MCF 10A (cell line): Measurements from ENCODE around the gene SGCG. TPM values are rescaled to one million over a fixed set of nuclear protein-coding genes. Genes with fewer than 3 reads are reported as not detected.

Experiments
- BruUV-seq: library from RNA; stranded (reverse); fragments of 400-500 nt; replicated peaks from 2 replicates; lab custom pipeline; 2021; lab: Mats Ljungman, UMichigan
- CTCF ChIA-PET: fragments of 300-600 bp; sonication (Branson Sonifier 250); formaldehyde crosslinking; extraction: SDS; loops from one replicate; lab custom pipeline; 2021; ENCODE audit warnings: antibody characterized with exemption, inconsistent platforms; lab: Yijun Ruan, JAX
- POLR2A ChIA-PET: fragments of 300-600, 350-650 bp; sonication (Branson Sonifier 250); formaldehyde crosslinking; extraction: SDS; loops from one replicate; lab custom pipeline; 2020; ENCODE audit warnings: antibody characterized with exemption, inconsistent platforms; lab: Yijun Ruan, JAX
- DNase-seq: peaks from one replicate; pipeline ENCODE4 v3.0.0-alpha.2; 2018; ENCODE audit not compliant: unreplicated experiment
- H3K27ac Mint-ChIP-seq: one replicate; pipeline ENCODE4 v1.8.0; 2022; ENCODE audit warnings: mild to moderate bottlenecking, low read depth, mixed read lengths; ENCODE audit not compliant: unreplicated experiment
- H3K27me3 Mint-ChIP-seq: one replicate; pipeline ENCODE4 v1.8.0; 2022; ENCODE audit warnings: mixed read lengths; ENCODE audit not compliant: insufficient read depth, unreplicated experiment
- H3K36me3 Mint-ChIP-seq: one replicate; pipeline ENCODE4 v1.8.0; 2022; ENCODE audit warnings: mild to moderate bottlenecking, moderate library complexity, mixed read lengths; ENCODE audit not compliant: insufficient read depth, unreplicated experiment
- H3K4me1 Mint-ChIP-seq: one replicate; pipeline ENCODE4 v1.8.0; 2022; ENCODE audit warnings: mixed read lengths; ENCODE audit not compliant: insufficient read depth, unreplicated experiment
- H3K4me3 Mint-ChIP-seq: one replicate; pipeline ENCODE4 v1.8.0; 2022; ENCODE audit warnings: mild to moderate bottlenecking, moderate library complexity, mixed read lengths; ENCODE audit not compliant: unreplicated experiment
- H3K9me3 Mint-ChIP-seq: one replicate; pipeline ENCODE4 v1.8.0; 2022; ENCODE audit warnings: mixed read lengths; ENCODE audit not compliant: unreplicated experiment
- intact Hi-C: fragments of 100-400 bp; cut with micrococcal nuclease; formaldehyde crosslinking; loops from 2 replicates; pipeline ENCODE4 v1.14.1; 2022
- total RNA-seq: library from RNA; stranded (reverse); gene quantifications from 2 replicates; pipeline ENCODE4 v1.2.3, GENCODE V29; 2022
- TF ChIP-seq, protein P1 (sequence below): fragments of 200-600 bp; IDR thresholded peaks from one replicate; pipeline ENCODE4 v1.8.0; 2022; ENCODE audit warnings: antibody characterized with exemption, mild to moderate bottlenecking; ENCODE audit not compliant: unreplicated experiment

SGCG gene
- total RNA-seq, 1 experiment from 2014 or later, result not detected

DNA sequence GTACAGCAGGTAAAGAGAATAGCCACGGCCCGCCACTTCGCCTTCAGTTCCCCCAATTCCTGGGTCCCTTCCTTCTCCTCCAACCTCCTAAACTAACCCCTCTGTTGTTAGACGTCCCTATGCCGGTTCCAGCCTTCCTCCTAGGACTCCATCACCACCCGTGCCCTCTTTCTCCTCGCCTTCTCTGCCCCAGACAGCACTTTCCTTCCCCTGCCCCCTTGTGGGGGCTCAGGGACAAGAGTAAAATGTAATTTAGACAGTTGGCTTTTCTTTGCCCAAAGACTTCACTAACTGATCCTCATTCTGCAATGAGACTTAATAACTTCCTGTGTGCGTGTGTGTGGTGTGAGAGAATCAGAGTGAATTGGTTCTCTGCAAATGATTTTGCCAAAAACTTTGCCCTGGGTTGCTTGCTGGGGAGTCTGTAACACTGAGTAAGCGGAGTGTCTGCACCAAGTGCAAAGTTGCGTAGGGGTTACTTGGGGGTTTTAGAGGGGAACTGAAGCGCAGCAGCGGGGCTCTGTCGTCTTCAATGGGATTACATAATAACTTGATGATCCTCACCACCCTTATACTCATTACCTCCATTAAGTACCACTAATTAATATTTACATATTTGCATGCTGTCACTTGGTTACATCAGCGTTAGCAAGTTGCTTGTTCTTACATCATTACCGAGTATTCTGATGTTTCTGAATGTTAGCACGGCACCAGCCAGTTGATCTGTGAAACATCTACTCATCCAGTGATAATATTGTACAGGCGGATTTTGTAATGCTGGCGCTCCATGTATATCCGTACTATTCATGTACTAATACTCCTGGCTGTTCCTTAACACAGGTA is 19.9 kb upstream of the SGCG start:
- intact Hi-C loops, result no loop called here
- H3K27me3 Mint-ChIP-seq, result peaks cover 17% of the 10 kb centered on the region
- CTCF ChIA-PET, result interaction anchor here (0.6 kb wide), 1 partner anchor 140 kb away, joined by 4 read pairs; no protein-coding TSS in a partner anchor

GRCh38 chr13:23161481-23161825 is 19.3 kb upstream of the SGCG start:
- intact Hi-C loops, result no loop called here
- no peak for DNase-seq
- H3K9me3 Mint-ChIP-seq, result no peaks in the 10 kb centered on the region
- CTCF ChIA-PET, result interaction anchor here (0.6 to 1.2 kb wide), 2 partner anchors 140 to 360 kb away, joined by 3 to 4 read pairs; no protein-coding TSS in a partner anchor
- peaks cover 5% of the 10 kb centered on the region for H3K4me1 Mint-ChIP-seq
- H3K27ac Mint-ChIP-seq, result no peak overlapping the region
- no peak overlapping the region for H3K4me3 Mint-ChIP-seq
- POLR2A ChIA-PET, result no interaction called here
- TF ChIP-seq, protein P1, sequence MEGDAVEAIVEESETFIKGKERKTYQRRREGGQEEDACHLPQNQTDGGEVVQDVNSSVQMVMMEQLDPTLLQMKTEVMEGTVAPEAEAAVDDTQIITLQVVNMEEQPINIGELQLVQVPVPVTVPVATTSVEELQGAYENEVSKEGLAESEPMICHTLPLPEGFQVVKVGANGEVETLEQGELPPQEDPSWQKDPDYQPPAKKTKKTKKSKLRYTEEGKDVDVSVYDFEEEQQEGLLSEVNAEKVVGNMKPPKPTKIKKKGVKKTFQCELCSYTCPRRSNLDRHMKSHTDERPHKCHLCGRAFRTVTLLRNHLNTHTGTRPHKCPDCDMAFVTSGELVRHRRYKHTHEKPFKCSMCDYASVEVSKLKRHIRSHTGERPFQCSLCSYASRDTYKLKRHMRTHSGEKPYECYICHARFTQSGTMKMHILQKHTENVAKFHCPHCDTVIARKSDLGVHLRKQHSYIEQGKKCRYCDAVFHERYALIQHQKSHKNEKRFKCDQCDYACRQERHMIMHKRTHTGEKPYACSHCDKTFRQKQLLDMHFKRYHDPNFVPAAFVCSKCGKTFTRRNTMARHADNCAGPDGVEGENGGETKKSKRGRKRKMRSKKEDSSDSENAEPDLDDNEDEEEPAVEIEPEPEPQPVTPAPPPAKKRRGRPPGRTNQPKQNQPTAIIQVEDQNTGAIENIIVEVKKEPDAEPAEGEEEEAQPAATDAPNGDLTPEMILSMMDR, result no peak
- BruUV-seq, result no TSS peak
- peaks cover 17% of the 10 kb centered on the region for H3K27me3 Mint-ChIP-seq
- no peaks in the 10 kb centered on the region for H3K36me3 Mint-ChIP-seq

More for the DNA sequence above, 19.9 kb upstream of the SGCG start:
- peaks cover 5% of the 10 kb centered on the region for H3K4me1 Mint-ChIP-seq
- H3K27ac Mint-ChIP-seq, result no peak overlapping the region
- TF ChIP-seq, protein P1, result no peak
- POLR2A ChIA-PET, result no interaction called here
- H3K4me3 Mint-ChIP-seq, result peak overlapping the region; percentile 65
- no peaks in the 10 kb centered on the region for H3K36me3 Mint-ChIP-seq
- H3K9me3 Mint-ChIP-seq, result no peaks in the 10 kb centered on the region
- BruUV-seq, result no TSS peak
- no peak for DNase-seq

DNA sequence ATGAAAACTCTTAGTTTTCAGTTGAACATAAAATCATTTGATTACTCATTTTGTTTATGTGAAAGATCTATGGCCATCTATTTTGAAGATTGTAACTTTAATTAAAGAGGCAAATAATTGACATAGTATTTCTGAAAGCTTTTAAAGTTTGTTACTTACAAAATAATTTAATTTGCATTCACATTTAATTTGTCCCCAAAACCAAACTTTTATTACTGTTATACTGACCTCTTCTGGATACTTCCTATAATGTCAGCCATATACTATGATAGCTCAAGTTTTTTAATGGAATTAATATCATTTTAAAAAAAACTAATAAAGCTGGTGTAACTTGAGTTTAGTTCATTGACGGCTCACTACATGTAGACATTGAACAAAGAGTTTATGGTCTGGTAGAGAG is 4.9 kb upstream of the SGCG start:
- ChIA-PET POLR2A (no interaction called here), CTCF (interaction anchor here (0.8 to 2.4 kb wide), 8 partner anchors 8 to 724 kb away, joined by 3 to 17 read pairs (median 4); no protein-coding TSS in a partner anchor)
- no peaks in the 10 kb centered on the region for H3K36me3 Mint-ChIP-seq
- TF ChIP-seq, protein P1, result peak; percentile 32
- H3K4me1 Mint-ChIP-seq, result no peaks in the 10 kb centered on the region
- no peak overlapping the region for H3K27ac Mint-ChIP-seq
- DNase-seq, result no peak
- no TSS peak for BruUV-seq
- intact Hi-C loops, result loop anchor here (1.0 to 5.0 kb wide), 3 partner anchors 143 to 375 kb away; no protein-coding TSS in a partner anchor
- no peaks in the 10 kb centered on the region for H3K27me3 Mint-ChIP-seq
- H3K9me3 Mint-ChIP-seq, result no peaks in the 10 kb centered on the region
- H3K4me3 Mint-ChIP-seq, result no peak overlapping the region

- intact Hi-C loops, result no loop called here
- TF ChIP-seq, protein P1, result no peak
- Mint-ChIP-seq H3K9me3 (no peaks in the 10 kb centered on the region), H3K4me1 (no peaks in the 10 kb centered on the region), H3K27ac (no peak overlapping the region), H3K36me3 (no peaks in the 10 kb centered on the region), H3K4me3 (no peak overlapping the region), H3K27me3 (no peaks in the 10 kb centered on the region)
- DNase-seq, result no peak
- ChIA-PET POLR2A (no interaction called here), CTCF (interaction anchor here (0.6 to 1.3 kb wide), 2 partner anchors 25 to 1434 kb away, joined by 3 to 5 read pairs; no protein-coding TSS in a partner anchor)
- no TSS peak for BruUV-seq
Observed at GRCh38 chr13:23182142-23182541, 1.4 kb downstream of the SGCG start.
